A673 (cell line): ENCODE results near the gene RGS7. TPM values are rescaled to one million over a fixed set of nuclear protein-coding genes. Genes with fewer than 3 reads are reported as not detected.

Experiments used
- BruUV-seq: library from RNA; stranded (reverse); fragments of 400-500 nt; replicated peaks from 2 replicates; lab custom pipeline; 2021; lab: Mats Ljungman, UMichigan
- CTCF ChIA-PET: fragments of 300-600 bp; sonication (Branson Sonifier 250); formaldehyde crosslinking; loops from one replicate; lab custom pipeline; 2022; ENCODE audit warnings: antibody characterized with exemption; lab: Charles Lee
- POLR2A ChIA-PET: fragments of 300-600 bp; sonication (Branson Sonifier 250); formaldehyde crosslinking; loops from one replicate; lab custom pipeline; 2022; ENCODE audit warnings: antibody characterized with exemption; ENCODE audit not compliant: low non-redundant PET; lab: Charles Lee
- DNase-seq: peaks from one replicate; pipeline ENCODE4 v3.0.0-alpha.2; 2015; ENCODE audit warnings: low spot score
- H3K27ac ChIP-seq: fragments of 200-600 bp; sonication (generic); 2 replicates; pipeline ENCODE4 v1.5.1; 2016; ENCODE audit warnings: mixed run types, low read depth, mild to moderate bottlenecking, mixed read lengths, antibody characterized with exemption, low read length; ENCODE audit not compliant: poor library complexity, severe bottlenecking
- H3K27me3 ChIP-seq: fragments of 200-600 bp; sonication (generic); replicated peaks from 2 replicates; pipeline ENCODE4 v1.6.1; 2017; ENCODE audit warnings: mixed run types, low read depth, mild to moderate bottlenecking, mixed read lengths, antibody characterized with exemption, low read length; ENCODE audit not compliant: insufficient read depth, poor library complexity
- H3K36me3 ChIP-seq: fragments of 200-600 bp; sonication (generic); 2 replicates; pipeline ENCODE4 v1.6.1; 2016; ENCODE audit warnings: mixed run types, mild to moderate bottlenecking, mixed read lengths, antibody characterized with exemption, low read length; ENCODE audit not compliant: insufficient read depth, poor library complexity, severe bottlenecking
- H3K4me1 ChIP-seq: fragments of 200-600 bp; sonication (generic); 2 replicates; pipeline ENCODE4 v1.6.1; 2017; ENCODE audit warnings: mixed run types, mild to moderate bottlenecking, mixed read lengths, antibody characterized with exemption, low read length; ENCODE audit not compliant: insufficient read depth, poor library complexity, severe bottlenecking
- H3K4me3 ChIP-seq: fragments of 200-600 bp; sonication (generic); 2 replicates; pipeline ENCODE4 v1.5.1; 2016; ENCODE audit warnings: low read depth, mixed run types, mild to moderate bottlenecking, mixed read lengths, low read length; ENCODE audit not compliant: poor library complexity, severe bottlenecking
- H3K9me3 ChIP-seq: fragments of 200-600 bp; sonication (generic); 2 replicates; pipeline ENCODE4 v1.6.1; 2016; ENCODE audit warnings: mixed run types, low read depth, mild to moderate bottlenecking, mixed read lengths, antibody characterized with exemption, low read length; ENCODE audit not compliant: poor library complexity, severe bottlenecking
- EZH2 ChIP-seq: fragments of 200-600 bp; sonication (generic); IDR thresholded peaks from 2 replicates; pipeline ENCODE4 v1.6.1; 2017; ENCODE audit warnings: borderline replicate concordance, low read depth, mild to moderate bottlenecking, mixed read lengths, antibody characterized with exemption, low read length; ENCODE audit not compliant: poor library complexity, severe bottlenecking
- intact Hi-C: fragments of 100-400 bp; cut with micrococcal nuclease; formaldehyde crosslinking; loops from one replicate; pipeline ENCODE4 v1.10.0; 2022; ENCODE audit not compliant: unreplicated experiment
- total RNA-seq: library from RNA; stranded (reverse); gene quantifications from 2 replicates; pipeline ENCODE4 v1.2.3, GENCODE V29; 2021
- TF ChIP-seq, protein P1 (sequence below): fragments of 300-800, 200-600 bp; sonication (generic); conservative IDR thresholded peaks from 2 replicates; pipeline ENCODE4 v1.5.1; 2017; ENCODE audit warnings: low read depth, mild to moderate bottlenecking, antibody characterized with exemption, low read length, moderate library complexity, mixed read lengths

RGS7 gene
- total RNA-seq, 1 experiment from 2014 or later = not detected

DNA sequence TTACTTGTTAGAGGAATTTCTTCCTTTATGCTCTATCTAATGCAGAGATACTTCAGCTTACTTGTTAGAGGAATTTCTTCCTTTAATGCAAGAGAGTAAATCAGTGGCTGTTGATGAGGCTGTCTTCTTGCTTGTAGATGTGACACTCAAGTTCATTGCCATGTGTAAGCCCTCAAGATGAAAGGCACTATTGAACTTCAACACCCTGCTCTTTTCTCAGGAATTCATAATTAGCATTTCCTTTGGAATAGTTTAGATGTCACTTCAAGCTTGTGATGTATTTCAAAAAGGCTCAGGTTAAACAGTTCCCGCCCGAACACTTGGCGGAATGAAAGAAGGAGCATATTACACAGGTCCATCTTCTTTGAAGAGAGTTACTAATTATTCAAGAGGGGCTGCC, 251.9 kb downstream of the RGS7 start:
- Histone ChIP-seq H3K27ac (no peak overlapping the region), H3K4me3 (no peak overlapping the region), H3K27me3 (no peaks in the 10 kb centered on the region), H3K4me1 (no peaks in the 10 kb centered on the region), H3K9me3 (no peaks in the 10 kb centered on the region), H3K36me3 (no peaks in the 10 kb centered on the region)
- ChIA-PET CTCF (no interaction called here), POLR2A (no interaction called here)
- BruUV-seq = no TSS peak
- TF ChIP-seq, protein P1, sequence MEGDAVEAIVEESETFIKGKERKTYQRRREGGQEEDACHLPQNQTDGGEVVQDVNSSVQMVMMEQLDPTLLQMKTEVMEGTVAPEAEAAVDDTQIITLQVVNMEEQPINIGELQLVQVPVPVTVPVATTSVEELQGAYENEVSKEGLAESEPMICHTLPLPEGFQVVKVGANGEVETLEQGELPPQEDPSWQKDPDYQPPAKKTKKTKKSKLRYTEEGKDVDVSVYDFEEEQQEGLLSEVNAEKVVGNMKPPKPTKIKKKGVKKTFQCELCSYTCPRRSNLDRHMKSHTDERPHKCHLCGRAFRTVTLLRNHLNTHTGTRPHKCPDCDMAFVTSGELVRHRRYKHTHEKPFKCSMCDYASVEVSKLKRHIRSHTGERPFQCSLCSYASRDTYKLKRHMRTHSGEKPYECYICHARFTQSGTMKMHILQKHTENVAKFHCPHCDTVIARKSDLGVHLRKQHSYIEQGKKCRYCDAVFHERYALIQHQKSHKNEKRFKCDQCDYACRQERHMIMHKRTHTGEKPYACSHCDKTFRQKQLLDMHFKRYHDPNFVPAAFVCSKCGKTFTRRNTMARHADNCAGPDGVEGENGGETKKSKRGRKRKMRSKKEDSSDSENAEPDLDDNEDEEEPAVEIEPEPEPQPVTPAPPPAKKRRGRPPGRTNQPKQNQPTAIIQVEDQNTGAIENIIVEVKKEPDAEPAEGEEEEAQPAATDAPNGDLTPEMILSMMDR = no peak
- no peak for TF ChIP-seq EZH2
- intact Hi-C loops = no loop called here
- no peak for DNase-seq

DNA sequence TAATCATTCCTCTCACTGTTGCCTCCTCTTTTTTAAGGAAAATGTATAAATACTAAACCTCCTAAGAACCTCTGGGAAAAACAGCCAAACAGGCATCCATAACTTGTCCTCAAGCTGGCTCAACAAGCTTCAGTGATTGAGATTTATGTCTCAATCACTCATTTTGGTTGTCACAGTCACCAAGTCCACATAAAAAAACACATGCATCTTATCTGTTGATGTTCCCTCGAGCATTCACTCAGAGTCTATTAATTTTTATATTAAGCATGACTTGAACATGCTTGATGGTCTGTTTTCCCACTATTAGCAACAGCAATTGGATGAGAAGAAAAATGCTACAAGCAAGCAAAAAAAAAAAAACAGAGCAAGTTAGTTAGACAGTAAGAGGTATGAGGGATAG, 254.3 kb downstream of the RGS7 start:
- BruUV-seq = no TSS peak
- no peaks in the 10 kb centered on the region for H3K4me1 ChIP-seq
- intact Hi-C loops = no loop called here
- POLR2A ChIA-PET = no interaction called here
- CTCF ChIA-PET = no interaction called here
- no peak overlapping the region for H3K4me3 ChIP-seq
- no peak overlapping the region for H3K27ac ChIP-seq
- H3K27me3 ChIP-seq = no peaks in the 10 kb centered on the region
- no peaks in the 10 kb centered on the region for H3K36me3 ChIP-seq
- no peak for TF ChIP-seq EZH2
- TF ChIP-seq, protein P1 = no peak
- DNase-seq = no peak
- no peaks in the 10 kb centered on the region for H3K9me3 ChIP-seq

DNA sequence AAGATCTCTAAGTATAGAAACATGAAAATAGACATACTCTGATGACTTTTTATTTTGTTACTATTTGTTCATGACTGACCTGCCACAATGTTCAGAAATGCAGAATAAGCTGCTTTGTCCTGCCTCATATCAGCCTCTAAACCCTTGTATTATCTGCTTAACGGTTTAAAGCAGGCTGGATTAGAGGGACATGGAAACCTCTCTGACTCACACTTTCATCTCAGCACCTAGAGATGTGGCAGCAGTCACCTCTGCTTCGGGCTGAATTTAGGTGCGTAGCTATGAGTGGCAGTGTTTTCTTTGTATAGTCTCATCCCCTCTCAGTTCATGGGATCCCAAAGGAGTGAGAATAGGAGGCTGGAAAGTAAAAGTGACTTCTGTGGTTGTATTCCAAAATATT, 255.4 kb downstream of the RGS7 start:
- TF ChIP-seq EZH2 = no peak
- TF ChIP-seq, protein P1 = no peak
- Histone ChIP-seq H3K4me1 (no peaks in the 10 kb centered on the region), H3K4me3 (no peak overlapping the region), H3K27ac (no peak overlapping the region), H3K9me3 (no peaks in the 10 kb centered on the region), H3K27me3 (no peaks in the 10 kb centered on the region), H3K36me3 (no peaks in the 10 kb centered on the region)
- DNase-seq = no peak
- intact Hi-C loops = no loop called here
- ChIA-PET POLR2A (no interaction called here), CTCF (no interaction called here)
- BruUV-seq = no TSS peak
